H9 (cell line): ENCODE data around the gene GPR183. TPM values are rescaled to one million over a fixed set of nuclear protein-coding genes. Genes with fewer than 3 reads are reported as not detected.

Experiments
- DNase-seq: peaks from one replicate; pipeline ENCODE4 v3.0.0-alpha.2; 2017
- H2AFZ ChIP-seq: one replicate; pipeline ENCODE4 v1.6.1; 2013; ENCODE audit warnings: mild to moderate bottlenecking, low read length, control low read depth, moderate library complexity
- H2AK5ac ChIP-seq: 2 replicates; pipeline ENCODE4 v1.6.1; 2013; ENCODE audit warnings: low read length, control low read depth, mixed read lengths; ENCODE audit not compliant: insufficient read length
- H2BK120ac ChIP-seq: one replicate; pipeline ENCODE4 v1.6.1; 2013; ENCODE audit warnings: low read depth, mild to moderate bottlenecking, low read length, control low read depth, inconsistent platforms; ENCODE audit not compliant: poor library complexity, severe bottlenecking
- H2BK12ac ChIP-seq: 2 replicates; pipeline ENCODE4 v1.6.1; 2013; ENCODE audit warnings: low read length, control low read depth, mixed read lengths, low read depth; ENCODE audit not compliant: insufficient read length
- H2BK15ac ChIP-seq: 2 replicates; pipeline ENCODE4 v1.6.1; 2013; ENCODE audit warnings: low read depth, low read length, control low read depth
- H2BK20ac ChIP-seq: one replicate; pipeline ENCODE4 v1.6.1; 2013; ENCODE audit warnings: low read depth, mild to moderate bottlenecking, low read length, control low read depth, inconsistent platforms; ENCODE audit not compliant: poor library complexity, severe bottlenecking
- H2BK5ac ChIP-seq: 2 replicates; pipeline ENCODE4 v1.6.1; 2013; ENCODE audit warnings: low read length, control low read depth, mixed read lengths; ENCODE audit not compliant: insufficient read length
- H3K14ac ChIP-seq: 2 replicates; pipeline ENCODE4 v1.6.1; 2013; ENCODE audit warnings: low read length, control low read depth; ENCODE audit not compliant: insufficient read depth
- H3K18ac ChIP-seq: 2 replicates; pipeline ENCODE4 v1.6.1; 2013; ENCODE audit warnings: low read depth, mild to moderate bottlenecking, mixed read lengths, low read length, control low read depth; ENCODE audit not compliant: insufficient read length
- H3K23ac ChIP-seq: 2 replicates; pipeline ENCODE4 v1.6.1; 2013; ENCODE audit warnings: low read length, control low read depth, mixed read lengths, low read depth; ENCODE audit not compliant: insufficient read length
- H3K23me2 ChIP-seq: 2 replicates; pipeline ENCODE4 v1.6.1; 2013; ENCODE audit warnings: low read depth, mild to moderate bottlenecking, mixed read lengths, low read length, control low read depth; ENCODE audit not compliant: insufficient read length, poor library complexity, severe bottlenecking
- H3K27ac ChIP-seq: 2 replicates; pipeline ENCODE4 v1.5.1; 2013; ENCODE audit warnings: low read length, control low read depth, mixed read lengths, low read depth; ENCODE audit not compliant: insufficient read length
- H3K27me3 ChIP-seq: 2 replicates; pipeline ENCODE4 v1.6.1; 2013; ENCODE audit warnings: low read length, control low read depth, inconsistent platforms; ENCODE audit not compliant: insufficient read depth
- H3K4ac ChIP-seq: 2 replicates; pipeline ENCODE4 v1.6.1; 2013; ENCODE audit warnings: low read depth, mild to moderate bottlenecking, control low read depth, inconsistent platforms, low read length, moderate library complexity
- H3K4me1 ChIP-seq: 2 replicates; pipeline ENCODE4 v1.6.1; 2013; ENCODE audit warnings: low read length, control low read depth, inconsistent platforms; ENCODE audit not compliant: insufficient read depth
- H3K4me2 ChIP-seq: 2 replicates; pipeline ENCODE4 v1.6.1; 2013; ENCODE audit warnings: low read length, control low read depth, mixed read lengths; ENCODE audit not compliant: insufficient read length, insufficient read depth
- H3K56ac ChIP-seq: 2 replicates; pipeline ENCODE4 v1.6.1; 2013; ENCODE audit warnings: low read depth, mild to moderate bottlenecking, mixed read lengths, low read length, control low read depth; ENCODE audit not compliant: insufficient read length
- H3K79me1 ChIP-seq: 2 replicates; pipeline ENCODE4 v1.6.1; 2013; ENCODE audit warnings: low read depth, mild to moderate bottlenecking, moderate library complexity, low read length, control low read depth, inconsistent platforms; ENCODE audit not compliant: insufficient read depth, poor library complexity, severe bottlenecking
- H3K79me2 ChIP-seq: 2 replicates; pipeline ENCODE4 v1.6.1; 2013; ENCODE audit warnings: low read length, control low read depth, inconsistent platforms; ENCODE audit not compliant: insufficient read depth
- H3K9ac ChIP-seq: 2 replicates; pipeline ENCODE4 v1.6.1; 2013; ENCODE audit warnings: low read length, control low read depth, mixed read lengths; ENCODE audit not compliant: insufficient read length; ENCODE audit errors: extremely low read depth
- H3K9me3 ChIP-seq: one replicate; pipeline ENCODE4 v1.6.1; 2013; ENCODE audit warnings: low read depth, low read length, inconsistent platforms; ENCODE audit not compliant: control insufficient read depth
- H3T11ph ChIP-seq: one replicate; pipeline ENCODE4 v1.6.1; 2013; ENCODE audit warnings: mild to moderate bottlenecking, low read length, control low read depth, inconsistent platforms
- H4K20me1 ChIP-seq: one replicate; pipeline ENCODE4 v1.6.1; 2013; ENCODE audit not compliant: control insufficient read depth, insufficient read length, insufficient read depth
- H4K5ac ChIP-seq: 2 replicates; pipeline ENCODE4 v1.6.1; 2013; ENCODE audit warnings: low read depth, mild to moderate bottlenecking, mixed read lengths, low read length, control low read depth; ENCODE audit not compliant: insufficient read length
- H4K8ac ChIP-seq: replicated peaks from 2 replicates; pipeline ENCODE4 v1.6.1; 2013; ENCODE audit warnings: low read length, control low read depth, mixed read lengths, low read depth; ENCODE audit not compliant: insufficient read length
- H4K91ac ChIP-seq: 2 replicates; pipeline ENCODE4 v1.6.1; 2013; ENCODE audit warnings: low read depth, mild to moderate bottlenecking, moderate library complexity, mixed read lengths, low read length, control low read depth; ENCODE audit not compliant: insufficient read length
- H3K27ac Mint-ChIP-seq, 3 experiments: 2 replicates in 2 of 3; 3 replicates in 1 of 3; pipeline ENCODE4 v1.8.0; 2020 to 2021; ENCODE audit warnings: mixed read lengths in 3 of 3, mild to moderate bottlenecking in 1 of 3, moderate library complexity in 1 of 3
- H3K27me3 Mint-ChIP-seq: 2 replicates; pipeline ENCODE4 v1.8.0; 2021; ENCODE audit warnings: low read depth, mild to moderate bottlenecking, moderate library complexity, mixed read lengths
- H3K36me3 Mint-ChIP-seq, 3 experiments: 2 replicates in 2 of 3; 3 replicates in 1 of 3; pipeline ENCODE4 v1.8.0; 2020 to 2021; ENCODE audit warnings: low read depth in 3 of 3, mixed read lengths in 3 of 3; ENCODE audit not compliant: insufficient read depth in 1 of 3
- H3K4me1 Mint-ChIP-seq, 2 experiments: 2 replicates each; pipeline ENCODE4 v1.8.0; 2020; ENCODE audit warnings: mixed read lengths in 2 of 2
- H3K4me3 Mint-ChIP-seq, 2 experiments: 2 replicates in 1 of 2; 3 replicates in 1 of 2; pipeline ENCODE4 v1.8.0; 2020 to 2021; ENCODE audit warnings: mild to moderate bottlenecking in 2 of 2, mixed read lengths in 2 of 2, moderate library complexity in 1 of 2
- H3K9me3 Mint-ChIP-seq, 2 experiments: 2 replicates in 1 of 2; 3 replicates in 1 of 2; pipeline ENCODE4 v1.8.0; 2020; ENCODE audit warnings: mild to moderate bottlenecking in 2 of 2, mixed read lengths in 2 of 2, moderate library complexity in 1 of 2
- CTCF ChIP-seq: fragments of 200-600 bp; sonication (generic); conservative IDR thresholded peaks from 3 replicates; pipeline ENCODE4 v1.8.0; 2021; ENCODE audit warnings: antibody characterized with exemption, mild to moderate bottlenecking
- WGBS: extraction: QIAGEN DNeasy Blood & Tissue Kit; methylation state at CpG from one replicate; pipeline ENCODE4 v1.1.7; 2013; ENCODE audit warnings: missing lambda C conversion rate, low lambda C conversion rate, mixed read lengths; ENCODE audit not compliant: insufficient read length; ENCODE audit errors: extremely low coverage; 5-methylcytosine and 5-hydroxymethylcytosine counted together
- total RNA-seq: library from RNA; stranded (reverse); gene quantifications from 2 replicates; pipeline ENCODE4 v1.2.1, GENCODE V29; 2021

The GPR183 gene
- total RNA-seq, 1 experiment from 2014 or later: not detected

- Histone ChIP-seq H4K91ac (no peak overlapping the region), H3K18ac (no peak overlapping the region), H2BK12ac (no peak overlapping the region), H2BK120ac (no peak overlapping the region), H2BK5ac (no peak overlapping the region), H3K9me3 (no peaks in the 10 kb centered on the region), H4K20me1 (peaks cover 3% of the 10 kb centered on the region), H4K5ac (no peak overlapping the region), H3K56ac (no peak overlapping the region), H3K23me2 (no peaks in the 10 kb centered on the region), H4K8ac (no peak overlapping the region), H2BK20ac (no peak overlapping the region), H2AFZ (no peak overlapping the region), H3K79me2 (no peaks in the 10 kb centered on the region), H3T11ph (no peak overlapping the region), H3K79me1 (no peaks in the 10 kb centered on the region), H3K4ac (no peak overlapping the region), H3K4me1 (no peaks in the 10 kb centered on the region), H3K23ac (no peak overlapping the region), H3K14ac (no peak overlapping the region), H3K4me2 (no peak overlapping the region), H3K9ac (no peak overlapping the region), H3K27me3 (no peaks in the 10 kb centered on the region), H2BK15ac (no peak overlapping the region), H2AK5ac (no peak overlapping the region), H3K27ac (no peak overlapping the region)
- WGBS: no CpG with 5 or more reads among the region's 6 CpGs
- H3K4me1 Mint-ChIP-seq: no peaks in the 10 kb centered on the region
- peak overlapping the region in 1 of 3 experiments; percentile 36; a peak in 1 of 7 replicates for H3K27ac Mint-ChIP-seq
- TF ChIP-seq CTCF: no peak
- peaks cover 17 to 73% (median 45%) of the 10 kb centered on the region in 3 experiments for H3K36me3 Mint-ChIP-seq
- H3K27me3 Mint-ChIP-seq: no peaks in the 10 kb centered on the region
- no peaks in the 10 kb centered on the region for H3K9me3 Mint-ChIP-seq
- DNase-seq: no peak
- no peak overlapping the region for H3K4me3 Mint-ChIP-seq
Observed at GRCh38 chr13:99344610-99345208, 37.5 kb upstream of the GPR183 start.
